SK-N-SH (cell line): ENCODE measurements around the gene TTC28. TPM values are rescaled to one million over a fixed set of nuclear protein-coding genes. Genes with fewer than 3 reads are reported as not detected.
"Not testable (repeated sequence)": the region's sequence is repeated elsewhere in the genome, so short reads cannot be mapped to it uniquely, and the experiment has no call there.

ENCODE experiments used
- CTCF ChIA-PET: fragments of 300-600, 350-600 bp; formaldehyde crosslinking; extraction: SDS; loops from one replicate; lab custom pipeline; 2021; lab: Yijun Ruan, JAX
- POLR2A ChIA-PET: fragments of 350-600 bp; sonication (Branson Sonifier 250); formaldehyde crosslinking; extraction: SDS; loops from one replicate; lab custom pipeline; 2020; ENCODE audit warnings: antibody characterized with exemption, inconsistent platforms; lab: Yijun Ruan, JAX
- DNase-seq: peaks from one replicate; pipeline ENCODE4 v3.0.0; 2012
- H2AFZ ChIP-seq: fragments of 200-600 bp; sonication (generic); 2 replicates; pipeline ENCODE4 v1.8.1; 2016; ENCODE audit warnings: antibody characterized with exemption, mild to moderate bottlenecking, low read depth
- H3F3A ChIP-seq: fragments of 200-600 bp; sonication (generic); replicated peaks from 2 replicates; pipeline ENCODE3; 2016; ENCODE audit warnings: antibody characterized with exemption, mild to moderate bottlenecking; ENCODE audit not compliant: insufficient read depth
- H3K27ac ChIP-seq, 2 experiments: fragments of 200-500 bp in 1 of 2; fragments of 200-600 bp in 1 of 2; sonication (Bioruptor generic) in 1 of 2; sonication (generic), shearing (Covaris generic) in 1 of 2; 2 replicates each; pipeline versions ENCODE4 v1.5.1 to v1.6.1; 2014 to 2016; ENCODE audit warnings: low read depth in 2 of 2, inconsistent platforms in 1 of 2, low read length in 1 of 2, mild to moderate bottlenecking in 1 of 2, mixed read lengths in 1 of 2
- H3K27me3 ChIP-seq: fragments of 200-600 bp; sonication (generic), shearing (Covaris generic); 2 replicates; pipeline ENCODE4 v1.6.1; 2016; ENCODE audit warnings: mixed run types; ENCODE audit not compliant: insufficient read depth
- H3K36me3 ChIP-seq, 2 experiments: fragments of 200-500 bp in 1 of 2; fragments of 200-600 bp in 1 of 2; sonication (Bioruptor generic) in 1 of 2; sonication (generic) in 1 of 2; replicated peaks in 1 of 2; 2 replicates each; pipeline versions ENCODE3 to v1.5.1; 2014 to 2016; ENCODE audit warnings: low read length in 1 of 2, mild to moderate bottlenecking in 1 of 2; ENCODE audit not compliant: insufficient read depth in 2 of 2, control insufficient read depth in 1 of 2
- H3K4me1 ChIP-seq, 2 experiments: fragments of 200-500 bp in 1 of 2; fragments of 200-600 bp in 1 of 2; sonication (Bioruptor generic) in 1 of 2; sonication (generic), shearing (Covaris generic) in 1 of 2; 2 replicates each; pipeline versions ENCODE4 v1.5.1 to v1.6.1; 2014 to 2016; ENCODE audit warnings: low read depth in 1 of 2, low read length in 1 of 2, mixed run types in 1 of 2; ENCODE audit not compliant: insufficient read depth in 2 of 2, control insufficient read depth in 1 of 2
- H3K4me2 ChIP-seq: fragments of 200-600 bp; sonication (generic), shearing (Covaris generic); 2 replicates; pipeline ENCODE4 v1.6.1; 2017; ENCODE audit warnings: mixed run types
- H3K4me3 ChIP-seq, 2 experiments: fragments of 200-500 bp in 1 of 2; fragments of 200-600 bp in 1 of 2; sonication (Bioruptor generic) in 1 of 2; sonication (generic), shearing (Covaris generic) in 1 of 2; 2 replicates each; pipeline versions ENCODE4 v1.5.1 to v1.8.1; 2014 to 2016; ENCODE audit warnings: low read depth in 2 of 2, inconsistent platforms in 1 of 2, low read length in 1 of 2, mild to moderate bottlenecking in 1 of 2, mixed read lengths in 1 of 2, moderate library complexity in 1 of 2
- H3K79me2 ChIP-seq: fragments of 200-600 bp; sonication (generic); 2 replicates; pipeline ENCODE4 v1.8.1; 2017; ENCODE audit warnings: mild to moderate bottlenecking; ENCODE audit not compliant: insufficient read depth
- H3K9ac ChIP-seq: fragments of 200-600 bp; sonication (generic); 2 replicates; pipeline ENCODE4 v1.6.1; 2017; ENCODE audit warnings: mixed run types
- H3K9me2 ChIP-seq: fragments of 200-600 bp; sonication (generic); 2 replicates; pipeline ENCODE4 v1.6.1; 2017; ENCODE audit warnings: mixed run types
- H3K9me3 ChIP-seq: fragments of 200-600 bp; sonication (generic); 2 replicates; pipeline ENCODE4 v1.6.1; 2017; ENCODE audit warnings: mixed run types, mild to moderate bottlenecking, moderate library complexity
- H4K20me1 ChIP-seq: fragments of 200-600 bp; sonication (generic); 2 replicates; pipeline ENCODE4 v1.6.1; 2017; ENCODE audit warnings: mild to moderate bottlenecking, mixed run types; ENCODE audit not compliant: insufficient read depth
- CTCF ChIP-seq: fragments of 200-600 bp; sonication (generic); IDR thresholded peaks from 2 replicates; pipeline ENCODE4 v1.6.1; 2017; ENCODE audit warnings: antibody characterized with exemption, mild to moderate bottlenecking, moderate library complexity
- ELF1 ChIP-seq: IDR thresholded peaks from 2 replicates; pipeline ENCODE4 v1.4.0; 2012
- FOXJ3 ChIP-seq: sonication (generic); formaldehyde crosslinking; IDR thresholded peaks from 2 replicates; pipeline ENCODE4 v1.5.1; 2020; ENCODE audit warnings: mild to moderate bottlenecking, missing genetic modification reagents
- FOXM1 ChIP-seq: IDR thresholded peaks from 2 replicates; pipeline ENCODE4 v1.4.0; 2012; ENCODE audit warnings: low read depth, mild to moderate bottlenecking
- GATA2 ChIP-seq: sonication (generic); formaldehyde crosslinking; IDR thresholded peaks from 2 replicates; pipeline ENCODE4 v1.5.0; 2020; ENCODE audit warnings: mild to moderate bottlenecking, missing genetic modification reagents
- NFIC ChIP-seq: IDR thresholded peaks from 2 replicates; pipeline ENCODE4 v1.4.0; 2012; ENCODE audit warnings: borderline replicate concordance
- TCF12 ChIP-seq: IDR thresholded peaks from 2 replicates; pipeline ENCODE4 v1.4.0; 2012
- YY1 ChIP-seq: IDR thresholded peaks from 2 replicates; pipeline ENCODE4 v1.4.0; 2012; ENCODE audit warnings: low read depth, mild to moderate bottlenecking
- WGBS: methylation state at CpG from one replicate; pipeline ENCODE4 v1.1.6; 2017; ENCODE audit warnings: low lambda C conversion rate; 5-methylcytosine and 5-hydroxymethylcytosine counted together
- polyA plus RNA-seq, 3 experiments: library from polyadenylated mRNA; depleted of rRNA; stranded (reverse); fragments of >200 nt; gene quantifications; 2 replicates each; pipeline ENCODE4 v1.2.3, GENCODE V29; 2012
- TF ChIP-seq, protein P1 (sequence below): IDR thresholded peaks from 2 replicates; pipeline ENCODE4 v1.6.1; 2012; ENCODE audit warnings: mild to moderate bottlenecking, low read depth, low read length, moderate library complexity

TTC28 gene
- polyA plus RNA-seq, 1 of the 3 experiments (the other 2 are of a cell fraction), result 5.9 TPM

- H3F3A ChIP-seq, result no peaks in the 10 kb centered on the region
- no peaks in the 10 kb centered on the region for H3K27me3 ChIP-seq
- H3K36me3 ChIP-seq, result no peaks in the 10 kb centered on the region
- H3K79me2 ChIP-seq, result no peaks in the 10 kb centered on the region
- H3K9me3 ChIP-seq, result no peaks in the 10 kb centered on the region
- H3K9me2 ChIP-seq, result no peaks in the 10 kb centered on the region
- H3K27ac ChIP-seq, result no peak overlapping the region
- no peak for DNase-seq
- POLR2A ChIA-PET, result no interaction called here
- H3K4me3 ChIP-seq, result no peak overlapping the region
- CTCF ChIA-PET, result no interaction called here
- no peak overlapping the region for H3K4me2 ChIP-seq
- H3K4me1 ChIP-seq, result no peaks in the 10 kb centered on the region
- H2AFZ ChIP-seq, result no peak overlapping the region
- TF ChIP-seq TCF12 (no peak), GATA2 (CRISPR knock-in tag) (no peak), FOXJ3 (CRISPR knock-in tag) (no peak)
- no peak overlapping the region for H3K9ac ChIP-seq
- H4K20me1 ChIP-seq, result no peaks in the 10 kb centered on the region
Measured at GRCh38 chr22:28703436-28703835, 23.8 kb upstream of the TTC28 start.

- H3K27me3 ChIP-seq, result no peaks in the 10 kb centered on the region
- H3K27ac ChIP-seq, result no peak overlapping the region
- H3K79me2 ChIP-seq, result no peaks in the 10 kb centered on the region
- H3K9me3 ChIP-seq, result no peaks in the 10 kb centered on the region
- H3K9me2 ChIP-seq, result no peaks in the 10 kb centered on the region
- no peaks in the 10 kb centered on the region for H3K36me3 ChIP-seq
- no peak overlapping the region for H2AFZ ChIP-seq
- H3K4me1 ChIP-seq, result no peaks in the 10 kb centered on the region
- DNase-seq, result no peak
- no peak overlapping the region for H3K4me2 ChIP-seq
- H3K9ac ChIP-seq, result no peak overlapping the region
- 100% methylated on average over 2 of the region's 2 CpGs for WGBS
- TF ChIP-seq NFIC (no peak), CTCF (no peak), YY1 (no peak), FOXM1 (no peak), ELF1 (no peak)
- TF ChIP-seq, protein P1, sequence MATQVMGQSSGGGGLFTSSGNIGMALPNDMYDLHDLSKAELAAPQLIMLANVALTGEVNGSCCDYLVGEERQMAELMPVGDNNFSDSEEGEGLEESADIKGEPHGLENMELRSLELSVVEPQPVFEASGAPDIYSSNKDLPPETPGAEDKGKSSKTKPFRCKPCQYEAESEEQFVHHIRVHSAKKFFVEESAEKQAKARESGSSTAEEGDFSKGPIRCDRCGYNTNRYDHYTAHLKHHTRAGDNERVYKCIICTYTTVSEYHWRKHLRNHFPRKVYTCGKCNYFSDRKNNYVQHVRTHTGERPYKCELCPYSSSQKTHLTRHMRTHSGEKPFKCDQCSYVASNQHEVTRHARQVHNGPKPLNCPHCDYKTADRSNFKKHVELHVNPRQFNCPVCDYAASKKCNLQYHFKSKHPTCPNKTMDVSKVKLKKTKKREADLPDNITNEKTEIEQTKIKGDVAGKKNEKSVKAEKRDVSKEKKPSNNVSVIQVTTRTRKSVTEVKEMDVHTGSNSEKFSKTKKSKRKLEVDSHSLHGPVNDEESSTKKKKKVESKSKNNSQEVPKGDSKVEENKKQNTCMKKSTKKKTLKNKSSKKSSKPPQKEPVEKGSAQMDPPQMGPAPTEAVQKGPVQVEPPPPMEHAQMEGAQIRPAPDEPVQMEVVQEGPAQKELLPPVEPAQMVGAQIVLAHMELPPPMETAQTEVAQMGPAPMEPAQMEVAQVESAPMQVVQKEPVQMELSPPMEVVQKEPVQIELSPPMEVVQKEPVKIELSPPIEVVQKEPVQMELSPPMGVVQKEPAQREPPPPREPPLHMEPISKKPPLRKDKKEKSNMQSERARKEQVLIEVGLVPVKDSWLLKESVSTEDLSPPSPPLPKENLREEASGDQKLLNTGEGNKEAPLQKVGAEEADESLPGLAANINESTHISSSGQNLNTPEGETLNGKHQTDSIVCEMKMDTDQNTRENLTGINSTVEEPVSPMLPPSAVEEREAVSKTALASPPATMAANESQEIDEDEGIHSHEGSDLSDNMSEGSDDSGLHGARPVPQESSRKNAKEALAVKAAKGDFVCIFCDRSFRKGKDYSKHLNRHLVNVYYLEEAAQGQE, result no peak
- no peak overlapping the region for H3K4me3 ChIP-seq
- ChIA-PET POLR2A (no interaction called here), CTCF (no interaction called here)
- H4K20me1 ChIP-seq, result no peaks in the 10 kb centered on the region
- H3F3A ChIP-seq, result no peaks in the 10 kb centered on the region
Measured at GRCh38 chr22:28702891-28703290, 23.3 kb upstream of the TTC28 start.

- H3K36me3 ChIP-seq, H3F3A ChIP-seq, H3K4me2 ChIP-seq, H3K27me3 ChIP-seq, H3K9me3 ChIP-seq, H3K27ac ChIP-seq, DNase-seq, H2AFZ ChIP-seq, H3K79me2 ChIP-seq, H4K20me1 ChIP-seq, CTCF ChIA-PET, H3K9ac ChIP-seq, H3K9me2 ChIP-seq, H3K4me1 ChIP-seq, H3K4me3 ChIP-seq: not testable (repeated sequence)
- POLR2A ChIA-PET, result interaction anchor here (0.6 to 1.0 kb wide), 2 partner anchors 9 to 13 kb away, joined by 3 to 4 read pairs; partner anchors contain the start of gene TTC28
- WGBS, result 96% methylated on average over 6 of the region's 6 CpGs
Measured at GRCh38 chr22:28693041-28693760, 13.6 kb upstream of the TTC28 start.

- POLR2A ChIA-PET, H3K27ac ChIP-seq, H3K36me3 ChIP-seq, H3K4me1 ChIP-seq, H3K9me2 ChIP-seq, H3K4me2 ChIP-seq, H3K4me3 ChIP-seq, H3K79me2 ChIP-seq, H2AFZ ChIP-seq, CTCF ChIA-PET, H3K27me3 ChIP-seq, H3F3A ChIP-seq, H3K9ac ChIP-seq, H3K9me3 ChIP-seq, DNase-seq, H4K20me1 ChIP-seq: not testable (repeated sequence)
- 100% methylated on average over 2 of the region's 2 CpGs for WGBS
Measured at GRCh38 chr22:28689796-28690195, 10.2 kb upstream of the TTC28 start.
